Measurements from ENCODE around the gene C22orf31. TPM values are rescaled to one million over a fixed set of nuclear protein-coding genes. Genes with fewer than 3 reads are reported as not detected.

The C22orf31 gene
- total RNA-seq, 1 experiment from 2014 or later, result not detected

GRCh38 chr22:29078869-29079207 lies 17.2 kb upstream of the C22orf31 start:
- POLR2A ChIA-PET (ENCODE audit: unreplicated experiment), result no interaction called here
- H3K4me1 ChIP-seq (ENCODE audit: insufficient read depth, low read length), result peaks cover 7% of the 10 kb centered on the region; the same call in 1 of the 2 replicates
- TF ChIP-seq EZH2 (IDR thresholded peaks at IDR 0.05; ENCODE audit: low read length, unreplicated experiment) (no peak), EZH2phosphoT487 (IDR thresholded peaks at IDR 0.05; ENCODE audit: borderline replicate concordance, low read length) (no peak)
- no peaks in the 10 kb centered on the region for H3K79me2 ChIP-seq (ENCODE audit: low read length)
- H3K4me3 ChIP-seq (ENCODE audit: low read length), result no peak overlapping the region
- no peak for DNase-seq
- intact Hi-C loops (cut with micrococcal nuclease), result loop anchor here (10.0 kb wide), 1 partner anchor 76 kb away; no protein-coding TSS in a partner anchor
- no peaks in the 10 kb centered on the region for H4K20me1 ChIP-seq (ENCODE audit: low read length)
- no TSS peak for BruUV-seq (replicated peaks)
- CTCF ChIA-PET, result interaction anchor here (0.6 kb wide), 1 partner anchor 33 kb away, joined by 4 read pairs; no protein-coding TSS in a partner anchor
- no peaks in the 10 kb centered on the region for H3K9me2 ChIP-seq (replicated peaks; ENCODE audit: low read length)
- no peak overlapping the region for H2AFZ ChIP-seq (ENCODE audit: low read length)
- no peaks in the 10 kb centered on the region for H3F3A ChIP-seq (ENCODE audit: low read length, unreplicated experiment)
- H3K4me2 ChIP-seq (ENCODE audit: low read length), result no peak overlapping the region
- no peak for ATAC-seq
- no peak overlapping the region for H3K9ac ChIP-seq (ENCODE audit: low read length)
- H3K9me3 ChIP-seq (ENCODE audit: low read length), result no peaks in the 10 kb centered on the region
- no peaks in the 10 kb centered on the region for H3K27me3 ChIP-seq (ENCODE audit: low read length)
- H3K27ac ChIP-seq (ENCODE audit: low read length), result no peak overlapping the region
- H3K36me3 ChIP-seq (ENCODE audit: low read depth, low read length), result no peaks in the 10 kb centered on the region

GRCh38 chr22:29078036-29078868 lies 16.6 kb upstream of the C22orf31 start:
- CTCF ChIA-PET, result interaction anchor here (0.6 kb wide), 1 partner anchor 34 kb away, joined by 4 read pairs; no protein-coding TSS in a partner anchor
- Histone ChIP-seq H4K20me1 (ENCODE audit: low read length) (no peaks in the 10 kb centered on the region), H3K9me2 (replicated peaks; ENCODE audit: low read length) (no peaks in the 10 kb centered on the region), H3K9ac (ENCODE audit: low read length) (no peak overlapping the region), H2AFZ (ENCODE audit: low read length) (no peak overlapping the region), H3K4me1 (ENCODE audit: insufficient read depth, low read length) (peaks cover 4% of the 10 kb centered on the region; the same call in 1 of the 2 replicates), H3K9me3 (ENCODE audit: low read length) (no peaks in the 10 kb centered on the region), H3K36me3 (ENCODE audit: low read depth, low read length) (no peaks in the 10 kb centered on the region), H3K4me3 (ENCODE audit: low read length) (no peak overlapping the region), H3K79me2 (ENCODE audit: low read length) (no peaks in the 10 kb centered on the region), H3K27me3 (ENCODE audit: low read length) (no peaks in the 10 kb centered on the region), H3K4me2 (ENCODE audit: low read length) (no peak overlapping the region), H3K27ac (ENCODE audit: low read length) (no peak overlapping the region), H3F3A (ENCODE audit: low read length, unreplicated experiment) (no peaks in the 10 kb centered on the region)
- no peak for TF ChIP-seq EZH2phosphoT487 (IDR thresholded peaks at IDR 0.05; ENCODE audit: borderline replicate concordance, low read length)
- TF ChIP-seq CTCF (conservative IDR thresholded peaks at IDR 0.05; ENCODE audit: low read depth, low read length), result no peak
- TF ChIP-seq EZH2 (IDR thresholded peaks at IDR 0.05; ENCODE audit: low read length, unreplicated experiment), result no peak
- DNase-seq, result no peak
- no peak for ATAC-seq
- POLR2A ChIA-PET (ENCODE audit: unreplicated experiment), result no interaction called here
- intact Hi-C loops (cut with micrococcal nuclease), result loop anchor here (10.0 kb wide), 1 partner anchor 77 kb away; no protein-coding TSS in a partner anchor
- BruUV-seq (replicated peaks), result no TSS peak

DNA sequence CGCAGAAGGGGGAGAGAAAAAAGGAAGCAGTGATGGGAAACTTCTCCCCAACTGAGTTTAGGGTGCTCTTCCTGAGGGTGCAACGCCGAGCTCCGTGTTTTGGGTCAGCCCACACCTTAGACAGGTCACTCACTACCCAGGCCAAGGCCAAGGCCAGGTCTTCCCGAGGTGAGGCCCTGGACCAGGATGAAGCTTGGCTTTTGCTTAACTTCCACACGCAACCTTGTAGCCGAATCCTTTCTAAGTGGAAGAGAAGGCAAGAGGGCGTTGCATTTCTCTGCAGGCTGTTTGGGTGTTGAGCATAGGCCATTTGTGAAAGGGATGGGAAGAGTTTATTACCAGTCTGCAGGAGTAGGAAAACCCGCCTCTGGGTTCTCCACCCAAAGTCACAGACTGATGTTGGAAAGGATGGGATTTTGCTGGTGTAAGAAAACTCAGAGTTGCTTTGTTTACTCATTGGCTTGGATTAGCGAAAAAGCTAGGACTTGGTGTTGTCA lies 12.7 kb upstream of the C22orf31 start:
- H3K27ac ChIP-seq (ENCODE audit: low read length), result no peak overlapping the region
- no peak overlapping the region for H3K4me3 ChIP-seq (ENCODE audit: low read length)
- no peaks in the 10 kb centered on the region for H3K36me3 ChIP-seq (ENCODE audit: low read depth, low read length)
- peaks cover 10% of the 10 kb centered on the region; the same call in 1 of the 2 replicates for H3K4me1 ChIP-seq (ENCODE audit: insufficient read depth, low read length)
- DNase-seq (no peak), ATAC-seq (no peak)
- no peaks in the 10 kb centered on the region for H3K27me3 ChIP-seq (ENCODE audit: low read length)
- H3K4me2 ChIP-seq (ENCODE audit: low read length), result no peak overlapping the region
- H3K79me2 ChIP-seq (ENCODE audit: low read length), result no peaks in the 10 kb centered on the region
- H3K9me2 ChIP-seq (replicated peaks; ENCODE audit: low read length), result no peaks in the 10 kb centered on the region
- CTCF ChIA-PET, result interaction anchor here (0.7 kb wide), 1 partner anchor 1313 kb away, joined by 3 read pairs; no protein-coding TSS in a partner anchor
- no peaks in the 10 kb centered on the region for H3F3A ChIP-seq (ENCODE audit: low read length, unreplicated experiment)
- no peak overlapping the region for H2AFZ ChIP-seq (ENCODE audit: low read length)
- TSS peak; percentile 28 for BruUV-seq (replicated peaks)
- POLR2A ChIA-PET (ENCODE audit: unreplicated experiment), result no interaction called here
- no peaks in the 10 kb centered on the region for H3K9me3 ChIP-seq (ENCODE audit: low read length)
- H3K9ac ChIP-seq (ENCODE audit: low read length), result no peak overlapping the region
- TF ChIP-seq EZH2phosphoT487 (IDR thresholded peaks at IDR 0.05; ENCODE audit: borderline replicate concordance, low read length), result no peak
- no peak for TF ChIP-seq CTCF (conservative IDR thresholded peaks at IDR 0.05; ENCODE audit: low read depth, low read length)
- no peak for TF ChIP-seq EZH2 (IDR thresholded peaks at IDR 0.05; ENCODE audit: low read length, unreplicated experiment)
- no peaks in the 10 kb centered on the region for H4K20me1 ChIP-seq (ENCODE audit: low read length)
- intact Hi-C loops (cut with micrococcal nuclease), result loop anchor here (10.0 kb wide), 1 partner anchor 80 kb away; no protein-coding TSS in a partner anchor
